ENCODE results near the gene SRRM4.
"Not testable (repeated sequence)": the region's sequence is repeated elsewhere in the genome, so short reads cannot be mapped to it uniquely, and the experiment has no call there.

SRRM4 gene

DNA sequence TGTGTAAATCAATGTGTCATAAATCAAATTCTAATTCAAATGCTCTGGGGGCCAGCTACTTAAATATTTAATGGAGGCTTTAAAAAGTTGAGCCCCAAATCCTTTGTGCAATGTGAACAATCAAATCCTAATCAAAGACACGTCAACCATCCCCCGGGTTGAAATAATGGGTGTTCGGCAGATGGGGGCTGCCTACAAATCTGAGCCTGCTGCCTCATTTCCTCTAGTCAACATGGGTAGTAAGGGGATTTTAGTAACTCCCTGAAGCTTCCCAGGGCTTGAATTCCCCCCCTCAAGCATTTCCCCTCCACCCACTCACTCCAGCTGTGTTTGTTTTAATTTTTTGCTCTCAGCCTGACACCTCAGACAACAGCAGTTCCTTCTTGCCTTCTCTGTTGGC lies 37.8 kb downstream of the SRRM4 start:
- POLR2A ChIA-PET: no interaction called here

DNA sequence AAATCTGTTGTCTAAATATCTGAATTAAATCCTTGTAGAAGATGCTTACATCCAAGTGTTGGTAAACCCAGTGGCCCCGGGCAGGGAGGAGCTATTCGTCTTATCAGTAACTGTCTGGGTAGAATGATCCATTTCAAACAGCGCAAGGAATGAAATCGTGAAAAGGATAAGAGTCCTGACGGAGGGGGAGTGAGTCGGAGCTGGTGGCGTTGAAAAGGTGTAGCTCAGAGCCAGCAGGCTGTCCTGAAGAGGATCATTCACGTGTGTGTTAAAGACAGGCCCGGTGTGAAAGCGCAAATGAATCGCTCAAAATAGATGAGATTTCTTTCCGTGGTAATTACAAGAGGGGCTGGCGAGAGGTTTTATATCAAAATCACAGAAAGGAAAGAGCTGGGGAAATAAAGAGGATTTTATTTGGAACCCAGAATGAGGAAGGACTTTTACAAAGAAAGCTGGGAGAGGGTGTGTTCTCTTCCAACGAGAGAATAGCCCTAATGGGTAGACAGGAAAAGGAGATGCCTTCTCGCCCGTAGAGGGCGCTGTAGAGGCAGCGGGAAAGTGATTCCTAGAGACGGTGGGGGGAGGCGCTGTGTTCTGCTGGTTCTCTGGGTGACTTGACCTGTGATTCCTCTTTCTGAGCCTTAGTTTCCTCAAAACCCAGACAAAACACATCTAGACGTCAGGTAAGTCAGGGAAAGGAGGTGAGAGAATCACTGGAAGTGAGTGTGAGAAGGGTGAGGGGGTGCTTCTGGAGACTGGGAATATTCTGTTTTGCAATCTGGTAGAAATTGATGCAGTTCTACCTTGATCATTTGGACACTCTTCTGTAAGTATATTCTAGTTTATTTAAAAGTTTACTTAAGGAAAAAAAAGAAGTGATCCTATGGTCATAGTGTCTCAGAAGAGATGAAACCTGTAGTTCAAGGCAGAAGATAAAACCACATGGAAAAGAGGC lies 39.3 kb downstream of the SRRM4 start:
- ChIA-PET CTCF (no interaction called here), POLR2A (no interaction called here)
- peak; percentile 69 for DNase-seq (ENCODE audit: extremely low spot score)
- TF ChIP-seq L3MBTL2 (conservative IDR thresholded peaks at IDR 0.05) (no peak), FOXK2 (IDR thresholded peaks at IDR 0.05) (no peak), ARNT (IDR thresholded peaks at IDR 0.05) (no peak), SUZ12 (IDR thresholded peaks at IDR 0.05) (no peak), TARDBP (IDR thresholded peaks at IDR 0.05) (no peak), NFRKB (IDR thresholded peaks at IDR 0.05) (no peak), FOXM1 (IDR thresholded peaks at IDR 0.05; ENCODE audit: borderline replicate concordance) (no peak), PKNOX1 (IDR thresholded peaks at IDR 0.05) (no peak), LEF1 (IDR thresholded peaks at IDR 0.05; ENCODE audit: borderline replicate concordance) (no peak), HDGF (IDR thresholded peaks at IDR 0.05; ENCODE audit: borderline replicate concordance) (no peak), FOXA1 (IDR thresholded peaks at IDR 0.05) (no peak), ELF4 (IDR thresholded peaks at IDR 0.05) (no peak), BHLHE40 (IDR thresholded peaks at IDR 0.05; ENCODE audit: borderline replicate concordance) (no peak), SP1 (IDR thresholded peaks at IDR 0.05) (no peak), ZNF384 (IDR thresholded peaks at IDR 0.05) (no peak), CTBP1 (IDR thresholded peaks at IDR 0.05; ENCODE audit: borderline replicate concordance) (no peak)

More for the DNA sequence above, 37.8 kb downstream of the SRRM4 start:
- TF ChIP-seq LEF1 (IDR thresholded peaks at IDR 0.05; ENCODE audit: borderline replicate concordance) (no peak), L3MBTL2 (conservative IDR thresholded peaks at IDR 0.05) (no peak), PKNOX1 (IDR thresholded peaks at IDR 0.05) (no peak), BHLHE40 (IDR thresholded peaks at IDR 0.05; ENCODE audit: borderline replicate concordance) (no peak), SUZ12 (IDR thresholded peaks at IDR 0.05) (no peak), FOXK2 (IDR thresholded peaks at IDR 0.05) (no peak), ARNT (IDR thresholded peaks at IDR 0.05) (no peak)
- DNase-seq (ENCODE audit: extremely low spot score): no peak
- CTCF ChIA-PET: no interaction called here

- no peak for DNase-seq (ENCODE audit: extremely low spot score)
- ChIA-PET POLR2A (no interaction called here), CTCF (no interaction called here)
- TF ChIP-seq ELF4 (IDR thresholded peaks at IDR 0.05): no peak
- no peak for TF ChIP-seq CTBP1 (IDR thresholded peaks at IDR 0.05; ENCODE audit: borderline replicate concordance)
- no peak for TF ChIP-seq FOXK2 (IDR thresholded peaks at IDR 0.05)
- TF ChIP-seq PKNOX1 (IDR thresholded peaks at IDR 0.05): no peak
- no peak for TF ChIP-seq ZNF384 (IDR thresholded peaks at IDR 0.05)
- TF ChIP-seq FOXM1 (IDR thresholded peaks at IDR 0.05; ENCODE audit: borderline replicate concordance): no peak
- no peak for TF ChIP-seq LEF1 (IDR thresholded peaks at IDR 0.05; ENCODE audit: borderline replicate concordance)
- TF ChIP-seq SUZ12 (IDR thresholded peaks at IDR 0.05): no peak
- no peak for TF ChIP-seq HDGF (IDR thresholded peaks at IDR 0.05; ENCODE audit: borderline replicate concordance)
- TF ChIP-seq NFRKB (IDR thresholded peaks at IDR 0.05): no peak
- no peak for TF ChIP-seq TARDBP (IDR thresholded peaks at IDR 0.05)
- TF ChIP-seq BHLHE40 (IDR thresholded peaks at IDR 0.05; ENCODE audit: borderline replicate concordance): no peak
- TF ChIP-seq ARNT (IDR thresholded peaks at IDR 0.05): no peak
Measured at GRCh38 chr12:119024356-119024755, 43.0 kb downstream of the SRRM4 start.

- POLR2A ChIA-PET: no interaction called here
- no peak for DNase-seq (ENCODE audit: extremely low spot score)
- CTCF ChIA-PET: no interaction called here
- TF ChIP-seq CTBP1 (IDR thresholded peaks at IDR 0.05; ENCODE audit: borderline replicate concordance): no peak
- no peak for TF ChIP-seq HDGF (IDR thresholded peaks at IDR 0.05; ENCODE audit: borderline replicate concordance)
- no peak for TF ChIP-seq L3MBTL2 (conservative IDR thresholded peaks at IDR 0.05)
- TF ChIP-seq FOXM1 (IDR thresholded peaks at IDR 0.05; ENCODE audit: borderline replicate concordance): no peak
- TF ChIP-seq NFRKB (IDR thresholded peaks at IDR 0.05): no peak
- TF ChIP-seq FOXK2 (IDR thresholded peaks at IDR 0.05): no peak
Measured at GRCh38 chr12:119025786-119026185, 44.4 kb downstream of the SRRM4 start.

DNA sequence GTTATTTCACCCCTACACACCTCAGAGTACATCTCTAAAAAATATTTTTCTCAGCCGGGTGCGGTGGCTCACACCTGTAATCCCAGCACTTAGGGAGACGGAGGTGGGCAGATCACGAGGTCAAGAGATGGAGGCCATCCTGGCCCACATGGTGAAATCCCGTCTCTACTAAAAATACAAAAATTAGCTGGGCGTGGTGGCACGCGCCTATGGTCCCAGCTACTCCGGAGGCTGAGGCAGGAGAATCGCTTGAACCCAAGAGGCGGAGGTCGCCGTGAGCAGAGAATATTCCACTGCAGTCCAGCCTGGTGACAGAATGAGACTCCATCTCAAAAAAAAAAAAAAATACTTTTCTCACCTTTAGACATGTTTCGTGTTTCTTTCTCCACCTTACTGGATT lies 52.0 kb downstream of the SRRM4 start:
- POLR2A ChIA-PET; DNase-seq (ENCODE audit: extremely low spot score); CTCF ChIA-PET: not testable (repeated sequence)

GRCh38 chr12:119036878-119037825 lies 55.8 kb downstream of the SRRM4 start:
- CTCF ChIA-PET: interaction anchor here (0.6 to 1.4 kb wide), 5 partner anchors 10 to 509 kb away, joined by 3 to 5 read pairs (median 5); no protein-coding TSS in a partner anchor
- peak; percentile 61 for DNase-seq (ENCODE audit: extremely low spot score)
- POLR2A ChIA-PET: no interaction called here
- TF ChIP-seq SUZ12 (IDR thresholded peaks at IDR 0.05): no peak
- TF ChIP-seq FOXA1 (IDR thresholded peaks at IDR 0.05): no peak
- no peak for TF ChIP-seq HDGF (IDR thresholded peaks at IDR 0.05; ENCODE audit: borderline replicate concordance)
- TF ChIP-seq TARDBP (IDR thresholded peaks at IDR 0.05): no peak
- no peak for TF ChIP-seq FOXK2 (IDR thresholded peaks at IDR 0.05)
- no peak for TF ChIP-seq ARNT (IDR thresholded peaks at IDR 0.05)
- TF ChIP-seq ELF4 (IDR thresholded peaks at IDR 0.05): no peak
- no peak for TF ChIP-seq L3MBTL2 (conservative IDR thresholded peaks at IDR 0.05)
- no peak for TF ChIP-seq ZNF384 (IDR thresholded peaks at IDR 0.05)
- TF ChIP-seq FOXM1 (IDR thresholded peaks at IDR 0.05; ENCODE audit: borderline replicate concordance): no peak
- TF ChIP-seq LEF1 (IDR thresholded peaks at IDR 0.05; ENCODE audit: borderline replicate concordance): no peak
- TF ChIP-seq CTBP1 (IDR thresholded peaks at IDR 0.05; ENCODE audit: borderline replicate concordance): no peak
- TF ChIP-seq PKNOX1 (IDR thresholded peaks at IDR 0.05): no peak
